WTC11 (cell line): ENCODE measurements around the gene ELMO3. TPM values are rescaled to one million over a fixed set of nuclear protein-coding genes. Genes with fewer than 3 reads are reported as not detected.

ENCODE experiments used
- CBFB ChIP-seq: sonication (generic); formaldehyde crosslinking; IDR thresholded peaks from 2 replicates; pipeline ENCODE4 v1.8.1; 2022; ENCODE audit warnings: mild to moderate bottlenecking, low read depth, missing genetic modification reagents
- FOXJ3 ChIP-seq: sonication (generic); formaldehyde crosslinking; IDR thresholded peaks from 2 replicates; pipeline ENCODE4 v1.9.0; 2021; ENCODE audit warnings: missing genetic modification reagents, mild to moderate bottlenecking, borderline replicate concordance
- GABPB1 ChIP-seq: sonication (generic); formaldehyde crosslinking; IDR thresholded peaks from 2 replicates; pipeline ENCODE4 v1.8.1; 2023; ENCODE audit warnings: mild to moderate bottlenecking, missing genetic modification reagents
- IRF2 ChIP-seq: sonication (generic); formaldehyde crosslinking; IDR thresholded peaks from 2 replicates; pipeline ENCODE4 v1.8.0; 2022; ENCODE audit warnings: low read depth, missing genetic modification reagents, borderline replicate concordance
- KAT7 ChIP-seq: sonication (generic); formaldehyde crosslinking; IDR thresholded peaks from 2 replicates; pipeline ENCODE4 v1.8.1; 2023; ENCODE audit warnings: missing genetic modification reagents, mild to moderate bottlenecking, borderline replicate concordance
- MAX ChIP-seq: sonication (generic); formaldehyde crosslinking; IDR thresholded peaks from 2 replicates; pipeline ENCODE4 v1.8.0; 2022; ENCODE audit warnings: mild to moderate bottlenecking, missing genetic modification reagents
- MYBL2 ChIP-seq: sonication (generic); formaldehyde crosslinking; IDR thresholded peaks from 2 replicates; pipeline ENCODE4 v1.8.1; 2023; ENCODE audit warnings: mild to moderate bottlenecking, moderate library complexity, missing genetic modification reagents
- NFYB ChIP-seq: sonication (generic); formaldehyde crosslinking; conservative IDR thresholded peaks from 2 replicates; pipeline ENCODE4 v1.8.0; 2022; ENCODE audit warnings: low read depth, missing genetic modification reagents
- NR2C2 ChIP-seq: sonication (generic); formaldehyde crosslinking; IDR thresholded peaks from 2 replicates; pipeline ENCODE4 v1.8.0; 2022; ENCODE audit warnings: mild to moderate bottlenecking, missing genetic modification reagents
- NR3C1 ChIP-seq: sonication (generic); formaldehyde crosslinking; conservative IDR thresholded peaks from 2 replicates; pipeline ENCODE4 v1.8.1; 2023; ENCODE audit warnings: low read depth, mild to moderate bottlenecking, missing genetic modification reagents
- PRRX2 ChIP-seq: fragments of 250-450 bp; sonication (Bioruptor Pico); IDR thresholded peaks from 2 replicates; pipeline ENCODE4 v1.8.0; 2021; ENCODE audit warnings: mild to moderate bottlenecking
- RORB ChIP-seq: fragments of 250-450 bp; sonication (Bioruptor Pico); IDR thresholded peaks from 2 replicates; pipeline ENCODE4 v1.9.0; 2021; ENCODE audit warnings: mild to moderate bottlenecking
- SMAD3 ChIP-seq: sonication (generic); formaldehyde crosslinking; IDR thresholded peaks from 2 replicates; pipeline ENCODE4 v1.8.0; 2022; ENCODE audit warnings: missing genetic modification reagents, mild to moderate bottlenecking, borderline replicate concordance
- SMAD4 ChIP-seq: sonication (generic); formaldehyde crosslinking; IDR thresholded peaks from 2 replicates; pipeline ENCODE4 v1.8.0; 2022; ENCODE audit warnings: mild to moderate bottlenecking, missing genetic modification reagents
- SOX15 ChIP-seq: fragments of 250-450 bp; sonication (Bioruptor Pico); IDR thresholded peaks from 2 replicates; pipeline ENCODE4 v1.9.0; 2021; ENCODE audit warnings: mild to moderate bottlenecking
- TEAD1 ChIP-seq: sonication (generic); formaldehyde crosslinking; IDR thresholded peaks from 2 replicates; pipeline ENCODE4 v1.8.0; 2022; ENCODE audit warnings: mild to moderate bottlenecking, missing genetic modification reagents
- ZNF263 ChIP-seq: sonication (generic); formaldehyde crosslinking; IDR thresholded peaks from 2 replicates; pipeline ENCODE4 v1.8.1; 2022; ENCODE audit warnings: low read depth, mild to moderate bottlenecking, moderate library complexity, missing genetic modification reagents
- ZNF317 ChIP-seq: sonication (generic); formaldehyde crosslinking; IDR thresholded peaks from 2 replicates; pipeline ENCODE4 v1.8.1; 2023; ENCODE audit warnings: low read depth, mild to moderate bottlenecking, moderate library complexity, missing genetic modification reagents, borderline replicate concordance
- ZNF396 ChIP-seq: fragments of 250-450 bp; sonication (Bioruptor Pico); IDR thresholded peaks from 2 replicates; pipeline ENCODE4 v1.8.0; 2021; ENCODE audit warnings: mild to moderate bottlenecking, moderate library complexity, borderline replicate concordance
- ZNF671 ChIP-seq: fragments of 250-450 bp; sonication (Bioruptor Pico); IDR thresholded peaks from 2 replicates; pipeline ENCODE4 v1.8.0; 2021; ENCODE audit warnings: mild to moderate bottlenecking
- ZSCAN18 ChIP-seq: fragments of 250-450 bp; sonication (Bioruptor Pico); IDR thresholded peaks from 2 replicates; pipeline ENCODE4 v2.1.2; 2022; ENCODE audit warnings: mild to moderate bottlenecking, moderate library complexity
- total RNA-seq: library from RNA; stranded (reverse); gene quantifications from 3 replicates; pipeline ENCODE4 v1.2.3, GENCODE V29; 2021
- TF ChIP-seq, protein P1 (sequence below): fragments of 250-450 bp; sonication (Bioruptor Pico); IDR thresholded peaks from 2 replicates; pipeline ENCODE4 v1.8.0; 2021; ENCODE audit warnings: mild to moderate bottlenecking
- TF ChIP-seq, protein P2 (sequence below): sonication (generic); formaldehyde crosslinking; IDR thresholded peaks from 2 replicates; pipeline ENCODE4 v1.8.1; 2022; ENCODE audit warnings: low read depth, missing genetic modification reagents, borderline replicate concordance
- TF ChIP-seq, protein P3 (sequence below): sonication (generic); formaldehyde crosslinking; IDR thresholded peaks from 2 replicates; pipeline ENCODE4 v1.8.1; 2023; ENCODE audit warnings: mild to moderate bottlenecking, missing genetic modification reagents, borderline replicate concordance
- TF ChIP-seq, protein P4 (sequence below): fragments of 250-450 bp; sonication (Bioruptor Pico); IDR thresholded peaks from 2 replicates; pipeline ENCODE4 v1.9.0; 2021; ENCODE audit warnings: mild to moderate bottlenecking, borderline replicate concordance
- TF ChIP-seq, protein P5 (sequence below): sonication (generic); formaldehyde crosslinking; conservative IDR thresholded peaks from 2 replicates; pipeline ENCODE4 v1.8.1; 2022; ENCODE audit warnings: mild to moderate bottlenecking, missing genetic modification reagents

ELMO3 gene
- total RNA-seq, 1 experiment from 2014 or later = 13.6 TPM

DNA sequence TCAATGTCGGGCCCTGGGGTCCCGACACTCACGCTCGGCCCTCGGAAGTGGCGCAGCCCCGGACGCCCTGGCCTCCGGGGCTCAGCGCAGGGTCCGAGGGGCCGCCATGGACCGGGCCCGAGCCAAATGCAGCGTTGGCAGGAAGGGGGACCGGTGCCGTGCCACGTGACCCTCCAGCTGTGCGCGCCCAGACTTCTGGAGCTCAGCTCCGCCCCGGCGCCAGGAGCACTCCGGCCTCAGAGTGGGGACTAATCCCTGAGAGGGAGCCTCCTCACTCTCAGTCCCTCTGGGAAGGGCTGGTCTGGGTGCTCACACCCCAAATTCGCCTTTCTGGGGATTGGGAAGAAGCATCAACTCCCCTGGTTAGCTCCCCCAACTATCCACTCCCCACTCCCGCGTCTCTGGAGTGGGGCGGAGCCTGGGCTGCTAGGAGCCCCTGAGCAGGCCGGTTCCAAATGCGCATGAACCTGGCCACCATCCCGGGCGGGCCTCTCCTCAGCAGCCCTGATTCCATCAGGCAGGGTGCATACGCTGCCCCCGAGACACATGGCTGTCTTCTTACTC is 48.0 kb upstream of the ELMO3 start, which contains the start of gene B3GNT9 (continued):
- TF ChIP-seq CBFB (CRISPR knock-in tag) (no peak), PRRX2 (CRISPR knock-in tag) (no peak), RORB (CRISPR knock-in tag) (no peak), IRF2 (CRISPR knock-in tag) (no peak), ZNF671 (no peak), TEAD1 (CRISPR knock-in tag) (no peak), KAT7 (CRISPR knock-in tag) (0 out of 2 replicates have a peak, but pooled peaks have one; percentile 16), NR2C2 (CRISPR knock-in tag) (no peak), NR3C1 (CRISPR knock-in tag) (no peak), MAX (CRISPR knock-in tag) (peak; percentile 75), ZNF317 (CRISPR knock-in tag) (no peak), ZNF263 (CRISPR knock-in tag) (peak; percentile 59; the same call in 1 of the 2 replicates), NFYB (CRISPR knock-in tag) (no peak), MYBL2 (CRISPR knock-in tag) (no peak), ZSCAN18 (no peak), GABPB1 (CRISPR knock-in tag) (0 out of 2 replicates have a peak, but pooled peaks have one; percentile 23), SMAD4 (CRISPR knock-in tag) (no peak), SMAD3 (CRISPR knock-in tag) (peak; percentile 15; the same call in 1 of the 2 replicates), FOXJ3 (CRISPR knock-in tag) (no peak), ZNF396 (CRISPR knock-in tag) (no peak), SOX15 (no peak)
- TF ChIP-seq, protein P1, sequence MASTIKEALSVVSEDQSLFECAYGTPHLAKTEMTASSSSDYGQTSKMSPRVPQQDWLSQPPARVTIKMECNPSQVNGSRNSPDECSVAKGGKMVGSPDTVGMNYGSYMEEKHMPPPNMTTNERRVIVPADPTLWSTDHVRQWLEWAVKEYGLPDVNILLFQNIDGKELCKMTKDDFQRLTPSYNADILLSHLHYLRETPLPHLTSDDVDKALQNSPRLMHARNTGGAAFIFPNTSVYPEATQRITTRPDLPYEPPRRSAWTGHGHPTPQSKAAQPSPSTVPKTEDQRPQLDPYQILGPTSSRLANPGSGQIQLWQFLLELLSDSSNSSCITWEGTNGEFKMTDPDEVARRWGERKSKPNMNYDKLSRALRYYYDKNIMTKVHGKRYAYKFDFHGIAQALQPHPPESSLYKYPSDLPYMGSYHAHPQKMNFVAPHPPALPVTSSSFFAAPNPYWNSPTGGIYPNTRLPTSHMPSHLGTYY (CRISPR knock-in tag) = no peak
- TF ChIP-seq, protein P2, sequence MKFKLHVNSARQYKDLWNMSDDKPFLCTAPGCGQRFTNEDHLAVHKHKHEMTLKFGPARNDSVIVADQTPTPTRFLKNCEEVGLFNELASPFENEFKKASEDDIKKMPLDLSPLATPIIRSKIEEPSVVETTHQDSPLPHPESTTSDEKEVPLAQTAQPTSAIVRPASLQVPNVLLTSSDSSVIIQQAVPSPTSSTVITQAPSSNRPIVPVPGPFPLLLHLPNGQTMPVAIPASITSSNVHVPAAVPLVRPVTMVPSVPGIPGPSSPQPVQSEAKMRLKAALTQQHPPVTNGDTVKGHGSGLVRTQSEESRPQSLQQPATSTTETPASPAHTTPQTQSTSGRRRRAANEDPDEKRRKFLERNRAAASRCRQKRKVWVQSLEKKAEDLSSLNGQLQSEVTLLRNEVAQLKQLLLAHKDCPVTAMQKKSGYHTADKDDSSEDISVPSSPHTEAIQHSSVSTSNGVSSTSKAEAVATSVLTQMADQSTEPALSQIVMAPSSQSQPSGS (CRISPR knock-in tag) = no peak
- TF ChIP-seq, protein P3, sequence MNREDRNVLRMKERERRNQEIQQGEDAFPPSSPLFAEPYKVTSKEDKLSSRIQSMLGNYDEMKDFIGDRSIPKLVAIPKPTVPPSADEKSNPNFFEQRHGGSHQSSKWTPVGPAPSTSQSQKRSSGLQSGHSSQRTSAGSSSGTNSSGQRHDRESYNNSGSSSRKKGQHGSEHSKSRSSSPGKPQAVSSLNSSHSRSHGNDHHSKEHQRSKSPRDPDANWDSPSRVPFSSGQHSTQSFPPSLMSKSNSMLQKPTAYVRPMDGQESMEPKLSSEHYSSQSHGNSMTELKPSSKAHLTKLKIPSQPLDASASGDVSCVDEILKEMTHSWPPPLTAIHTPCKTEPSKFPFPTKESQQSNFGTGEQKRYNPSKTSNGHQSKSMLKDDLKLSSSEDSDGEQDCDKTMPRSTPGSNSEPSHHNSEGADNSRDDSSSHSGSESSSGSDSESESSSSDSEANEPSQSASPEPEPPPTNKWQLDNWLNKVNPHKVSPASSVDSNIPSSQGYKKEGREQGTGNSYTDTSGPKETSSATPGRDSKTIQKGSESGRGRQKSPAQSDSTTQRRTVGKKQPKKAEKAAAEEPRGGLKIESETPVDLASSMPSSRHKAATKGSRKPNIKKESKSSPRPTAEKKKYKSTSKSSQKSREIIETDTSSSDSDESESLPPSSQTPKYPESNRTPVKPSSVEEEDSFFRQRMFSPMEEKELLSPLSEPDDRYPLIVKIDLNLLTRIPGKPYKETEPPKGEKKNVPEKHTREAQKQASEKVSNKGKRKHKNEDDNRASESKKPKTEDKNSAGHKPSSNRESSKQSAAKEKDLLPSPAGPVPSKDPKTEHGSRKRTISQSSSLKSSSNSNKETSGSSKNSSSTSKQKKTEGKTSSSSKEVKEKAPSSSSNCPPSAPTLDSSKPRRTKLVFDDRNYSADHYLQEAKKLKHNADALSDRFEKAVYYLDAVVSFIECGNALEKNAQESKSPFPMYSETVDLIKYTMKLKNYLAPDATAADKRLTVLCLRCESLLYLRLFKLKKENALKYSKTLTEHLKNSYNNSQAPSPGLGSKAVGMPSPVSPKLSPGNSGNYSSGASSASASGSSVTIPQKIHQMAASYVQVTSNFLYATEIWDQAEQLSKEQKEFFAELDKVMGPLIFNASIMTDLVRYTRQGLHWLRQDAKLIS (CRISPR knock-in tag) = no peak
- TF ChIP-seq, protein P4, sequence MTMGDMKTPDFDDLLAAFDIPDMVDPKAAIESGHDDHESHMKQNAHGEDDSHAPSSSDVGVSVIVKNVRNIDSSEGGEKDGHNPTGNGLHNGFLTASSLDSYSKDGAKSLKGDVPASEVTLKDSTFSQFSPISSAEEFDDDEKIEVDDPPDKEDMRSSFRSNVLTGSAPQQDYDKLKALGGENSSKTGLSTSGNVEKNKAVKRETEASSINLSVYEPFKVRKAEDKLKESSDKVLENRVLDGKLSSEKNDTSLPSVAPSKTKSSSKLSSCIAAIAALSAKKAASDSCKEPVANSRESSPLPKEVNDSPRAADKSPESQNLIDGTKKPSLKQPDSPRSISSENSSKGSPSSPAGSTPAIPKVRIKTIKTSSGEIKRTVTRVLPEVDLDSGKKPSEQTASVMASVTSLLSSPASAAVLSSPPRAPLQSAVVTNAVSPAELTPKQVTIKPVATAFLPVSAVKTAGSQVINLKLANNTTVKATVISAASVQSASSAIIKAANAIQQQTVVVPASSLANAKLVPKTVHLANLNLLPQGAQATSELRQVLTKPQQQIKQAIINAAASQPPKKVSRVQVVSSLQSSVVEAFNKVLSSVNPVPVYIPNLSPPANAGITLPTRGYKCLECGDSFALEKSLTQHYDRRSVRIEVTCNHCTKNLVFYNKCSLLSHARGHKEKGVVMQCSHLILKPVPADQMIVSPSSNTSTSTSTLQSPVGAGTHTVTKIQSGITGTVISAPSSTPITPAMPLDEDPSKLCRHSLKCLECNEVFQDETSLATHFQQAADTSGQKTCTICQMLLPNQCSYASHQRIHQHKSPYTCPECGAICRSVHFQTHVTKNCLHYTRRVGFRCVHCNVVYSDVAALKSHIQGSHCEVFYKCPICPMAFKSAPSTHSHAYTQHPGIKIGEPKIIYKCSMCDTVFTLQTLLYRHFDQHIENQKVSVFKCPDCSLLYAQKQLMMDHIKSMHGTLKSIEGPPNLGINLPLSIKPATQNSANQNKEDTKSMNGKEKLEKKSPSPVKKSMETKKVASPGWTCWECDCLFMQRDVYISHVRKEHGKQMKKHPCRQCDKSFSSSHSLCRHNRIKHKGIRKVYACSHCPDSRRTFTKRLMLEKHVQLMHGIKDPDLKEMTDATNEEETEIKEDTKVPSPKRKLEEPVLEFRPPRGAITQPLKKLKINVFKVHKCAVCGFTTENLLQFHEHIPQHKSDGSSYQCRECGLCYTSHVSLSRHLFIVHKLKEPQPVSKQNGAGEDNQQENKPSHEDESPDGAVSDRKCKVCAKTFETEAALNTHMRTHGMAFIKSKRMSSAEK = no peak
- TF ChIP-seq, protein P5, sequence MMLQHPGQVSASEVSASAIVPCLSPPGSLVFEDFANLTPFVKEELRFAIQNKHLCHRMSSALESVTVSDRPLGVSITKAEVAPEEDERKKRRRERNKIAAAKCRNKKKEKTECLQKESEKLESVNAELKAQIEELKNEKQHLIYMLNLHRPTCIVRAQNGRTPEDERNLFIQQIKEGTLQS = no peak
